ENCODE measurements around the gene PIK3R6.

PIK3R6 gene

DNA sequence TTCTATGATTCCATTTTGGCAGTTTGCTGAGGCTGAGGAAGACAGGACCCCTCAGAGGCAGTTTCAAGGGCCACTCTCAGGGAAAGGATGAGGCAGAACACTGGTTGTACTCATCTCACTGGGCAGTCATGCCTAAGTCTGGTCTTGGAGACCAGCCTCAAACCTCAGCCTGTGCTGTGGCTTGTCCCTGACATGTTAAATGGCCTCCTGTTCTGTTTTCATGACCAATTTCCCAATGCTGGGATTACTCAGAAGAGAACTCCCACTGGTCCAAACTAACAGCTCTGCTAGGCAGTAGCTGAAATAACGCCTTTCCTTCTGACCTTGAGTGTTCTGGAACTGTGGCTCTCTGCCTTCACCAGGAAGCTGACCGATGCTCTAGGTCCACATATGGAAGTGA, 100.7 kb downstream of the PIK3R6 start:
- TF ChIP-seq, protein P1, sequence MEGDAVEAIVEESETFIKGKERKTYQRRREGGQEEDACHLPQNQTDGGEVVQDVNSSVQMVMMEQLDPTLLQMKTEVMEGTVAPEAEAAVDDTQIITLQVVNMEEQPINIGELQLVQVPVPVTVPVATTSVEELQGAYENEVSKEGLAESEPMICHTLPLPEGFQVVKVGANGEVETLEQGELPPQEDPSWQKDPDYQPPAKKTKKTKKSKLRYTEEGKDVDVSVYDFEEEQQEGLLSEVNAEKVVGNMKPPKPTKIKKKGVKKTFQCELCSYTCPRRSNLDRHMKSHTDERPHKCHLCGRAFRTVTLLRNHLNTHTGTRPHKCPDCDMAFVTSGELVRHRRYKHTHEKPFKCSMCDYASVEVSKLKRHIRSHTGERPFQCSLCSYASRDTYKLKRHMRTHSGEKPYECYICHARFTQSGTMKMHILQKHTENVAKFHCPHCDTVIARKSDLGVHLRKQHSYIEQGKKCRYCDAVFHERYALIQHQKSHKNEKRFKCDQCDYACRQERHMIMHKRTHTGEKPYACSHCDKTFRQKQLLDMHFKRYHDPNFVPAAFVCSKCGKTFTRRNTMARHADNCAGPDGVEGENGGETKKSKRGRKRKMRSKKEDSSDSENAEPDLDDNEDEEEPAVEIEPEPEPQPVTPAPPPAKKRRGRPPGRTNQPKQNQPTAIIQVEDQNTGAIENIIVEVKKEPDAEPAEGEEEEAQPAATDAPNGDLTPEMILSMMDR (IDR thresholded peaks at IDR 0.05; ENCODE audit: low read depth, low read length, missing control alignments) = no peak
- no peak overlapping the region for H3K4me3 ChIP-seq (replicated peaks; ENCODE audit: low read depth, low read length)
- no peak for DNase-seq (ENCODE audit: extremely low read depth, low read depth)

DNA sequence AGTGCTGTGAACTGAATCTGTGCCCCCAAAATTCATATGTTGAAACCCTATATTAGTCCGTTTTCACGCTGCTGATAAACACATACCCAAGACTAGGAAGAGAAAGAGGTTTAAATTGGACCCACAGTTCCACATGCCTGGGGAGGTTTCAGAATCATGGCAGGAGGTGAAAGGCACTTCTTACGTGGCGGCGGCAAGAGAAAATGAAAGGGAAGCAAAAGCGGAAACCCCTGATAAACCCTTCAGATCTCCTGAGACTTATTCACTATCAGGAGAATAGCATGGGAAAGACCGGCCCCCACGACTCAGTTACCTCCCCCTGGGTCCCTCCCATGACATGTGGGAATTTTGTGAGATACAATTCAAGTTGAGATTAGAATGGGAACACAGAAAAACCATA, 105.5 kb downstream of the PIK3R6 start:
- TF ChIP-seq, protein P1 (IDR thresholded peaks at IDR 0.05; ENCODE audit: low read depth, low read length, missing control alignments) = no peak
- no peak overlapping the region for H3K4me3 ChIP-seq (replicated peaks; ENCODE audit: low read depth, low read length)
- DNase-seq (ENCODE audit: extremely low read depth, low read depth) = no peak

DNA sequence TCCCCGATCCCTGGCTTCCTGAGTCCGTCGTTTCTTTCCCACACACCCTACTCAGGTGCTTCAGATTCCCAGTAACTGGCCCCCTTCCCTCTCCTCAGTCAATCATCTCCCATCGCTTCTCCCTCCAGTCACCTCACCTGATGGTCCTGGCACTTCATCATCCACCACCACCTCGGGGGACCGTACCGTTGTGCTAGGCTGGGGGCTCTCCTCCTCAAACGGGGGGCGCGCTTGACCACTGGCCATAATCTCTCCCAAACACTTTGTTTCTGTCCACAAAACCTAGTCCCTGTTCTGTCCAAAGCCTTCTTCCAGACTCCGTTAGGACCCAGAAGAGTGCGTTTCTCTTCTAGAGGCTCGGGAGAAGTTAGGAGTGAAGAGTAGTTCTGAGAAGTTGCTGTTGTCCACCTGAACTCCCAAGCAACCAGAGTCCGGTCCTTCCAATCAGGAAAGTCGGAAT, 109.3 kb downstream of the PIK3R6 start, which contains the start of gene SPDYE4:
TSS of gene SPDYE4 (minus strand) at position 410 of the 460 bp plus-strand sequence. CDS start at position 246, 164 bp downstream.
- H3K4me3 ChIP-seq (replicated peaks; ENCODE audit: low read depth, low read length) = no peak within 1 kb of the TSS
- TF ChIP-seq, protein P1 (IDR thresholded peaks at IDR 0.05; ENCODE audit: low read depth, low read length, missing control alignments) = no peak

DNA sequence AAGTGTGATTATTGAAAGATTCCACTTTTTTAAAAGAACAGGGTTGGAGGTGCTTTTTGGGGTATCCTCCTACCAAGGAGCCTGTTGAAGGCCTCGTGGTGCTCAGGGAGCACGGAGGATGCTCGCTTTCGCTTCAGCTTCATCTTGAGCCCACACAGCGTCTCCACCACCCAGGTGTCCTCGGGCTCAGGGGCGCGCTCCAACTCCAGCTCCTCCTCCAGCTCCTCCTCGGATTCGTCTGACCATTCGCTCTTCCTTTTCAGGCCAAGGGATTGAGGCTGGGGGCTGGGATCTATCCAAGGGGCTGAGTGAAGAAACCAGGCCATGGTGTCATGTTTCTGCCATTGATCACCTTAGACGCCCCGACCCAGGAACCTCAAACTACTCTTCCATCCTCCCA, 110.3 kb downstream of the PIK3R6 start:
- DNase-seq (ENCODE audit: extremely low read depth, low read depth) = no peak
- no peak overlapping the region for H3K4me3 ChIP-seq (replicated peaks; ENCODE audit: low read depth, low read length)
- TF ChIP-seq, protein P1 (IDR thresholded peaks at IDR 0.05; ENCODE audit: low read depth, low read length, missing control alignments) = no peak

More for the DNA sequence above, 109.3 kb downstream of the PIK3R6 start, which contains the start of gene SPDYE4:
- DNase-seq (ENCODE audit: extremely low read depth, low read depth) = no peak

DNA sequence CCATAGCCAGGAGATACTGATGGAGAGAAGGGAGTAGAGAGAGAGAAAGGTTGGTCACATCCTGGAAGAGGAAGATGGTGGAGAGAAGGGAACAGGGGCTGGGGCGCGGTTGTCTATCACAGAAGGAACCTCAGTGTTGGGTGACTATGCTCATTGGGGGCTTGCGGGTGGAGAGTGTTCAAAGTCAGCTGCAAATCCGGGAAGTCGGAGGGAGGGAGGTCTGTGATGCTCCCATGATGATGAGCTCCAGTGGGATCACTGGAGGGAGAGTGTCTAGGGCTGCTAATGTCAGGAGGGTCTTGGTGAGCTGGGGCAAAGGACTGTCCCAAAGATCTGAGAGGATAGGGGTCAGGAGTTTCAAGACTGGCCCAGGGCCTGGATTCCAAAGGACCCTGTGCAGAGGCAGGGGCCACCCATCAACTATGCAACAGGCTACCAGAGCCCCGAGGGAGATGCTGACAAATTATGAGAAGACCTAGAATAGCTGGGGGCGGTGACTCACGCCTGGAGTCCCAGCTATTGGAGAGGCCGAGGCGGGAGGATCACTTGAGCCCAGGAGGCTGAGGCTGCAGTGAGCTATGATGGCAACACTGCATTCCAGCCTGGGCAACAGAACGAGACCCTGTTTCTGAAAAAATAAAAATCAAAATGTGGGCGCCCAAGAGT, 111.8 kb downstream of the PIK3R6 start:
- TF ChIP-seq, protein P1 (IDR thresholded peaks at IDR 0.05; ENCODE audit: low read depth, low read length, missing control alignments) = no peak
- no peak for DNase-seq (ENCODE audit: extremely low read depth, low read depth)
- H3K4me3 ChIP-seq (replicated peaks; ENCODE audit: low read depth, low read length) = no peak overlapping the region

DNA sequence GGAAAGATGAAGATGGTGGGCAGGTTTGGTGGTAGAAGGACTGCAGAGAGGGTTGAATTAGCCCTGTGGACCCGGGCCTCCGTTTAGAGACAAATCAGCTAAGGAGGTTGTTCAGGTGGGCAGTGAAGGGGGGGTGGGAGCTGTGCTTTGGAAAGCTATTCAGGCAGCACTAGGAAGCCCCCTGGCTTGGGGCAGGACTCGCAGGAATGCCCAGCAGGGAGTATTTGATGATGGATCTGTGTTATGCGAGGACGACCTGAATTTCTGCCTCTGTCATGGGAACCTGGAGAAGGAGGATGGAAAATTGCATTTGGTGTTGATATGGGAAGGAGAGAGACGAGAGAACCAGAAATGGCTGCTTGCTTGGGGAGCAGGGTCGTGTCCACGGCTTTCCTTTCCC, 112.6 kb downstream of the PIK3R6 start:
- TF ChIP-seq, protein P1 (IDR thresholded peaks at IDR 0.05; ENCODE audit: low read depth, low read length, missing control alignments) = no peak
- DNase-seq (ENCODE audit: extremely low read depth, low read depth) = no peak
- H3K4me3 ChIP-seq (replicated peaks; ENCODE audit: low read depth, low read length) = no peak overlapping the region

Measured in HFF-Myc (cell line).